Brain microvascular endothelial cell (primary cell): ENCODE data around the gene NCOA5.

ENCODE experiments used
- DNase-seq: peaks from one replicate; pipeline ENCODE4 v3.0.0-alpha.2; 2020
- H3K27ac ChIP-seq: fragments of 250-450 bp; sonication (Bioruptor Pico); 2 replicates; pipeline ENCODE4 v1.5.1; 2020; ENCODE audit warnings: mild to moderate bottlenecking, moderate library complexity
- H3K27me3 ChIP-seq: fragments of 250-450 bp; sonication (Bioruptor Pico); replicated peaks from 2 replicates; pipeline ENCODE4 v1.5.1; 2020; ENCODE audit warnings: mild to moderate bottlenecking
- H3K36me3 ChIP-seq: fragments of 250-450 bp; sonication (Bioruptor Pico); replicated peaks from 2 replicates; pipeline ENCODE4 v1.5.1; 2020; ENCODE audit warnings: mild to moderate bottlenecking
- H3K4me3 ChIP-seq: 2 replicates; pipeline ENCODE4 v1.5.1; 2011; ENCODE audit warnings: low read depth, mild to moderate bottlenecking, control low read depth, low read length, moderate library complexity
- in situ Hi-C: cut with HindIII; loops from 2 replicates; pipeline ENCODE4 v1.10.0; 2017; ENCODE audit warnings: low sequenced_read_pairs, low pct_ligation_motif_present
- TF ChIP-seq, protein P1 (sequence below): IDR thresholded peaks from 2 replicates; pipeline ENCODE4 v1.5.1; 2011; ENCODE audit warnings: low read depth, mild to moderate bottlenecking, moderate library complexity, low read length, control low read depth, inconsistent platforms; ENCODE audit errors: missing control alignments

Gene NCOA5

DNA sequence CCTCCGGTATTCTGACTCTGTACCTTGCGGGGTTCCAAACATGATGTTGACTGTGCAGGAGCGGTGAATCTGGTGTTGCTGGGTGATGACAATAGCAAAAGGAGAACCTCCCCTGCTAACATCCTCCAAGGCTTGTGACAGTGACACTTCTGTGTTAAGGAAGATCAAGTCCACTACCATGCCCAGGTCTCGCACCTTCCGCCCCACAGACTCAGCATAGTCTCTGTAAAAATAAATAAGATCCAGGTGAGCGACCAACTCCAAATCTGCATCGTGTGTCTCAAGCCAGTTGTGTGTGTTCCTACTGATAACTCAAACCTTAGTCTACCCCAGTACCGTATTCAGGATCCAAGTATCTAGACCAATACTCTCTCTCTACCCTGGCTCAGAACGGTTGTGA is 24.8 kb downstream of the NCOA5 start:
- in situ Hi-C loops = no loop called here
- TF ChIP-seq, protein P1, sequence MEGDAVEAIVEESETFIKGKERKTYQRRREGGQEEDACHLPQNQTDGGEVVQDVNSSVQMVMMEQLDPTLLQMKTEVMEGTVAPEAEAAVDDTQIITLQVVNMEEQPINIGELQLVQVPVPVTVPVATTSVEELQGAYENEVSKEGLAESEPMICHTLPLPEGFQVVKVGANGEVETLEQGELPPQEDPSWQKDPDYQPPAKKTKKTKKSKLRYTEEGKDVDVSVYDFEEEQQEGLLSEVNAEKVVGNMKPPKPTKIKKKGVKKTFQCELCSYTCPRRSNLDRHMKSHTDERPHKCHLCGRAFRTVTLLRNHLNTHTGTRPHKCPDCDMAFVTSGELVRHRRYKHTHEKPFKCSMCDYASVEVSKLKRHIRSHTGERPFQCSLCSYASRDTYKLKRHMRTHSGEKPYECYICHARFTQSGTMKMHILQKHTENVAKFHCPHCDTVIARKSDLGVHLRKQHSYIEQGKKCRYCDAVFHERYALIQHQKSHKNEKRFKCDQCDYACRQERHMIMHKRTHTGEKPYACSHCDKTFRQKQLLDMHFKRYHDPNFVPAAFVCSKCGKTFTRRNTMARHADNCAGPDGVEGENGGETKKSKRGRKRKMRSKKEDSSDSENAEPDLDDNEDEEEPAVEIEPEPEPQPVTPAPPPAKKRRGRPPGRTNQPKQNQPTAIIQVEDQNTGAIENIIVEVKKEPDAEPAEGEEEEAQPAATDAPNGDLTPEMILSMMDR = no peak
- peaks cover 65% of the 10 kb centered on the region for H3K36me3 ChIP-seq
- H3K4me3 ChIP-seq = no peak overlapping the region
- DNase-seq = no peak
- no peaks in the 10 kb centered on the region for H3K27me3 ChIP-seq
- H3K27ac ChIP-seq = no peak overlapping the region

DNA sequence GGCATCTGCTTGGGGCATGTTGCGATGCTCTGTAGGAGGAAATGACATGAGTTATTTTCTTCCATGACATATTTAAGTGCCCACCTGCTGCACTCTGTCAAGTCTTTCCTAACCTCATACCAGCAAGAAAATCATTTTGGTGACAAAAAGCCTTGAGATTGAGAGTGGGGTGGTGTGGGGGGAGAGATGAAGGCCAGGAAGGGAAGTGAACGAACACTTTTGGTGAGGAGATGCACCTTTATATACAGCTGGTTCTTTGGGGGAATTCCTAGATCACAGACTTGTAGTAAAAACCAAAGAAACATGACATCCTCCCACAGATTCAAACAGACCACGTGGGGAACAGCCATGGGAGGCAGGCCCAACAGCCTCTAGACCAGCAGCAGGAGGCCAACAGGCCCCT is 26.1 kb downstream of the NCOA5 start:
- Histone ChIP-seq H3K27ac (no peak overlapping the region), H3K4me3 (no peak overlapping the region), H3K36me3 (peaks cover 60% of the 10 kb centered on the region), H3K27me3 (no peaks in the 10 kb centered on the region)
- no peak for DNase-seq
- in situ Hi-C loops = no loop called here
- TF ChIP-seq, protein P1 = no peak

DNA sequence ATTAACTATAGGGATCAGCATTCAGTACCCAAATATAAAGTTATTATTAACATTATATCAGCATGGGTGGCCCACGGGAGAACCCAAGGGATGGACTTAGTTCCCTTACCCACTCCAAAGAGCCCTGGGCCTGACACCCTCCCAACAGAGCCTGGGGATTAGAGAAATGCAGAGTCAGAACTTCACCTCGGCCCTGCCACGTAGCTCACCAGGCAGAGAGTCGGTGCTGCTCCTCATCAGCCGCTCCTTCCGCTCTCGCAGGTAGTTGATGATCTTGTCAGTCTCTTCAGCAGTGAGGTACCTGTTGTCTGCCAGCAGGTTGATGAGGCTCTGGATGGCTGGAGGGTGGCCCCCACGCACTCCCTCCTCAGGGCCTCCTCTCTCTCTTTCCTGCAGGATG is 26.6 kb downstream of the NCOA5 start:
- TF ChIP-seq, protein P1 = no peak
- in situ Hi-C loops = no loop called here
- Histone ChIP-seq H3K4me3 (no peak overlapping the region), H3K27ac (no peak overlapping the region), H3K36me3 (peaks cover 60% of the 10 kb centered on the region), H3K27me3 (no peaks in the 10 kb centered on the region)
- DNase-seq = no peak

DNA sequence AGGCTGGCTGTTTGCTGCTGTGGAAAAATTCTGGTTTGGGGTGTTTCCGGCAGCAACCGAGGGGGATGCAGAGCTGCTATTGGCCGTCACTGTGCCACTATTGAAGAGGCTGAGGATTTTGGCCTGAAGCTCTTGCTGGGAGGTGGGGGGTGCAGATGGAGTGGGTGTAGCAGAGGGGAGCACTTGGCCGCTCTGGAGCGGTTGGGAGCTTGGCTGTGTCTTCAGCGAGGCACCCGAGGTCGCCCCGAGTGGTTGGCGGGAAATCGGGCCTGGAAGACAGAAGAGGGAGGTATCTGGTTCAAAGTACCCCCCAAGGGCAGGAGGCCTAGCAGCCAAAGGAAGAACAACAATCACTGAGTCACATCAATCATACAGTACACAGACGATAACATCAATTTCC is 27.1 kb downstream of the NCOA5 start:
- no peak for DNase-seq
- H3K4me3 ChIP-seq = no peak overlapping the region
- in situ Hi-C loops = no loop called here
- H3K27me3 ChIP-seq = peaks cover 2% of the 10 kb centered on the region
- TF ChIP-seq, protein P1 = no peak
- peaks cover 60% of the 10 kb centered on the region for H3K36me3 ChIP-seq
- no peak overlapping the region for H3K27ac ChIP-seq

DNA sequence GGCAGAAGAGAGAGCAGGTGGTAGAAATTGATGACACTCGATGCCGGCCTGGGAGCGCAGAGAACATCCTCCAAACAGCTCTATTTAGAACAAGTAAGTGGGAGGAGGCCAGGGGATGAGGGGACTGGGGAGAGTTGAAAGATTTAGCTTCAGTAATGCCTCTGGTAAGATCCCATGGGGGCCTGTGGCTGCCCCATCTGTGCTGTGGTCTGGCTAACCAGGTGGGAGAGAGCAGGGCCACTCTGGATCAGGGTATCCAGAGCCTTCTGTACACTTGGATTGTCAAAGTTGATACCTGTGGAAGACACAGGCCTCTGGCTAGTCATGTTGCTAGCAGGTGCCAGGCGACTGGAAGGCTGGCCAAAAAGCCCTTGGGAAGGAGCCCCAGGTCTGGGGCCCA is 27.6 kb downstream of the NCOA5 start:
- in situ Hi-C loops = no loop called here
- H3K27me3 ChIP-seq = peaks cover 7% of the 10 kb centered on the region
- no peak overlapping the region for H3K27ac ChIP-seq
- TF ChIP-seq, protein P1 = no peak
- H3K4me3 ChIP-seq = no peak overlapping the region
- no peak for DNase-seq
- H3K36me3 ChIP-seq = peaks cover 58% of the 10 kb centered on the region

DNA sequence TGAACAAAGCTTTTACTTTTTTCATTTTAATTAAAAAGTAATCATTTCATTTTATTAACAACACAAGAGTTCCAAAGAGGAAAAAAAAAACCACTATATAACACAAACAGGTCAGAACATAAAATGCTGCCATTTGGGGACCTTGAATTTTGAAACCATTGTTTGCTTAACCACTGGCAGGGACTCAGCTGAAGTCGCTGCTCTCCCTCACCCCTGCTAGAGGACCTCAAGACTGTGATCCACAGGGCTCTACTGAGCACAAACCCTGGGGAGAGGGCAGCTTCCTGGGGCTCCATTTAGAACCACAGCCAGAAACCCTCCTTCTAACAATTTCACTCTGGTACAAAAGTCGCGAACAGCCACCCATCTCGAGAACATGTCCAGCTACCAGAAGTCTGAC is 28.8 kb downstream of the NCOA5 start:
- TF ChIP-seq, protein P1 = no peak
- DNase-seq = no peak
- Histone ChIP-seq H3K27ac (no peak overlapping the region), H3K36me3 (peaks cover 46% of the 10 kb centered on the region), H3K27me3 (peaks cover 11% of the 10 kb centered on the region), H3K4me3 (no peak overlapping the region)
- in situ Hi-C loops = no loop called here
